Vagina (tissue), 2 donors: ENCODE results near the gene CLDN7. TPM values are rescaled to one million over a fixed set of nuclear protein-coding genes. Genes with fewer than 3 reads are reported as not detected.
A peak's percentile ranks its signal among the peaks of the same experiment; 100 is the strongest.
"Not testable (repeated sequence)": the region's sequence is repeated elsewhere in the genome, so short reads cannot be mapped to it uniquely, and the experiment has no call there.

ENCODE experiments used
- DNase-seq, 2 donors: peaks; one replicate each; pipeline ENCODE4 v3.0.0-alpha.2; 2017; ENCODE audit errors: extremely low spot score in 2 of 2
- H3K27ac ChIP-seq: fragments of 200-600 bp; sonication (generic); one replicate; pipeline ENCODE4 v1.5.1; 2019
- H3K27me3 ChIP-seq: fragments of 200-600 bp; sonication (generic); one replicate; pipeline ENCODE4 v1.5.1; 2019
- H3K36me3 ChIP-seq, 2 donors: fragments of 200-600 bp; sonication (generic); one replicate each; pipeline ENCODE4 v1.5.1; 2017 to 2019
- H3K4me1 ChIP-seq: fragments of 200-600 bp; sonication (generic); one replicate; pipeline ENCODE4 v1.5.1; 2019
- H3K4me3 ChIP-seq, 2 donors: fragments of 200-600 bp; sonication (generic); 1 replicate in 1 of 2; 2 replicates in 1 of 2; pipeline ENCODE4 v1.5.1; 2016 to 2019
- H3K9me3 ChIP-seq: fragments of 200-600 bp; sonication (generic); one replicate; pipeline ENCODE4 v1.5.1; 2019
- CTCF ChIP-seq, 3 experiments: fragments of 450-650 bp in 2 of 3; fragments of 200-600 bp in 1 of 3; sonication (generic) in 1 of 3; IDR thresholded peaks; one replicate each; pipeline ENCODE4 v1.5.1; 2017 to 2019; ENCODE audit warnings: antibody characterized with exemption in 3 of 3, mild to moderate bottlenecking in 2 of 3, moderate library complexity in 2 of 3
- POLR2A ChIP-seq, 2 donors: fragments of 450-650 bp; IDR thresholded peaks; one replicate each; pipeline ENCODE4 v1.6.1; 2017; ENCODE audit warnings: antibody characterized with exemption in 2 of 2, mild to moderate bottlenecking in 2 of 2, moderate library complexity in 2 of 2
- POLR2AphosphoS5 ChIP-seq, 2 donors: sonication (generic); formaldehyde crosslinking; IDR thresholded peaks; one replicate each; pipeline ENCODE4 v1.9.0; 2017; ENCODE audit warnings: antibody characterized with exemption in 2 of 2, mild to moderate bottlenecking in 2 of 2, low read depth in 1 of 2; ENCODE audit not compliant: insufficient read depth in 1 of 2
- intact Hi-C: fragments of 100-400 bp; cut with DNase I; formaldehyde crosslinking; loops from one replicate; pipeline ENCODE4 v1.15.1; 2023
- total RNA-seq: library from RNA; depleted of rRNA; stranded (reverse); fragments of >200 nt; gene quantifications from one replicate; pipeline ENCODE4 v1.2.3, GENCODE V29; 2016

Gene CLDN7
- total RNA-seq, 1 donor from 2014 or later, result 75.9 TPM

GRCh38 chr17:7250695-7251627 lies 11.3 kb downstream of the CLDN7 start:
- no peak for TF ChIP-seq CTCF (IDR thresholded peaks at IDR 0.05)
- no peak for TF ChIP-seq POLR2A (IDR thresholded peaks at IDR 0.05)
- TF ChIP-seq POLR2AphosphoS5 (IDR thresholded peaks at IDR 0.05; ENCODE audit: insufficient read depth in 1 of 2, low read depth in 1 of 2), result no peak
- DNase-seq, result peak in 1 of 2 donors; percentile 88
- Histone ChIP-seq H3K4me3 (peak overlapping the region; percentile 92 to 99), H3K4me1 (peaks cover 50% of the 10 kb centered on the region), H3K9me3 (no peaks in the 10 kb centered on the region), H3K27ac (peak overlapping the region; percentile 99), H3K27me3 (no peaks in the 10 kb centered on the region), H3K36me3 (peaks cover 0 to 22% of the 10 kb centered on the region in 2 donors)
- intact Hi-C loops, result loop anchor here (10.0 kb wide), 1 partner anchor 314 kb away; the partner anchor contains the start of gene SENP3

GRCh38 chr17:7249830-7250229 lies 12.4 kb downstream of the CLDN7 start:
- H3K9me3 ChIP-seq, result no peaks in the 10 kb centered on the region
- peaks cover 50% of the 10 kb centered on the region for H3K4me1 ChIP-seq
- intact Hi-C loops, result loop anchor here (10.0 kb wide), 1 partner anchor 315 kb away; the partner anchor contains the start of gene SENP3
- TF ChIP-seq CTCF (IDR thresholded peaks at IDR 0.05) (no peak), POLR2AphosphoS5 (IDR thresholded peaks at IDR 0.05; ENCODE audit: insufficient read depth in 1 of 2, low read depth in 1 of 2) (no peak), POLR2A (IDR thresholded peaks at IDR 0.05) (no peak)
- H3K27ac ChIP-seq, result no peak overlapping the region
- H3K27me3 ChIP-seq, result no peaks in the 10 kb centered on the region
- no peak for DNase-seq
- peaks cover 0 to 21% of the 10 kb centered on the region in 2 donors for H3K36me3 ChIP-seq
- H3K4me3 ChIP-seq, result peak overlapping the region; percentile 92 to 99

GRCh38 chr17:7249214-7249613 lies 13.1 kb downstream of the CLDN7 start:
- H3K27ac ChIP-seq, result no peak overlapping the region
- H3K4me3 ChIP-seq, result no peak overlapping the region
- no peak for DNase-seq
- no peaks in the 10 kb centered on the region for H3K27me3 ChIP-seq
- peaks cover 50% of the 10 kb centered on the region for H3K4me1 ChIP-seq
- peaks cover 0 to 28% of the 10 kb centered on the region in 2 donors for H3K36me3 ChIP-seq
- TF ChIP-seq CTCF (IDR thresholded peaks at IDR 0.05) (no peak), POLR2AphosphoS5 (IDR thresholded peaks at IDR 0.05; ENCODE audit: insufficient read depth in 1 of 2, low read depth in 1 of 2) (no peak), POLR2A (IDR thresholded peaks at IDR 0.05) (no peak)
- intact Hi-C loops, result no loop called here
- no peaks in the 10 kb centered on the region for H3K9me3 ChIP-seq

- H3K36me3 ChIP-seq, result peaks cover 0 to 30% of the 10 kb centered on the region in 2 donors
- peaks cover 49% of the 10 kb centered on the region for H3K4me1 ChIP-seq
- intact Hi-C loops, result no loop called here
- no peak for TF ChIP-seq POLR2A (IDR thresholded peaks at IDR 0.05)
- no peak for TF ChIP-seq CTCF (IDR thresholded peaks at IDR 0.05)
- TF ChIP-seq POLR2AphosphoS5 (IDR thresholded peaks at IDR 0.05; ENCODE audit: insufficient read depth in 1 of 2, low read depth in 1 of 2), result no peak
- DNase-seq, result no peak
- H3K9me3 ChIP-seq, result no peaks in the 10 kb centered on the region
- H3K27ac ChIP-seq, result no peak overlapping the region
- H3K4me3 ChIP-seq, result no peak overlapping the region
- H3K27me3 ChIP-seq, result no peaks in the 10 kb centered on the region
These were observed 13.5 kb downstream of the CLDN7 start for GRCh38 chr17:7248796-7249195.

- Histone ChIP-seq H3K27ac (no peak overlapping the region), H3K9me3 (no peaks in the 10 kb centered on the region), H3K4me3 (no peak overlapping the region), H3K36me3 (peaks cover 0 to 30% of the 10 kb centered on the region in 2 donors), H3K27me3 (no peaks in the 10 kb centered on the region), H3K4me1 (peaks cover 42% of the 10 kb centered on the region)
- DNase-seq, result no peak
- intact Hi-C loops, result no loop called here
- TF ChIP-seq POLR2AphosphoS5 (IDR thresholded peaks at IDR 0.05; ENCODE audit: insufficient read depth in 1 of 2, low read depth in 1 of 2) (no peak), POLR2A (IDR thresholded peaks at IDR 0.05) (no peak), CTCF (IDR thresholded peaks at IDR 0.05) (no peak)
These were observed 15.5 kb downstream of the CLDN7 start for GRCh38 chr17:7246779-7247178.

GRCh38 chr17:7243838-7244237 lies 18.4 kb downstream of the CLDN7 start:
- H3K4me3 ChIP-seq, result not testable (repeated sequence)

More at GRCh38 chr17:7243838-7244237, 18.4 kb downstream of the CLDN7 start:
- intact Hi-C loops, DNase-seq, H3K9me3 ChIP-seq, H3K27me3 ChIP-seq: not testable (repeated sequence)
- Histone ChIP-seq H3K36me3 (peaks cover 0 to 42% of the 10 kb centered on the region in 2 donors), H3K27ac (peak overlapping the region; percentile 99), H3K4me1 (peaks cover 39% of the 10 kb centered on the region)
